Tibial nerve (tissue), 4 donors: ENCODE measurements around the gene DSN1. TPM values are rescaled to one million over a fixed set of nuclear protein-coding genes. Genes with fewer than 3 reads are reported as not detected.

Source experiments
- DNase-seq, 2 donors: peaks; one replicate each; pipeline ENCODE4 v3.0.0-alpha.2; 2019; ENCODE audit warnings: low spot score in 2 of 2
- H3K27ac ChIP-seq, 4 donors: fragments of 200-600 bp; sonication (generic) in 3 of 4; one replicate each; pipeline ENCODE4 v1.5.1; 2017 to 2019; ENCODE audit warnings: mild to moderate bottlenecking in 1 of 4
- H3K27me3 ChIP-seq, 2 donors: fragments of 200-600 bp; sonication (generic) in 1 of 2; one replicate each; pipeline versions ENCODE4 v1.5.1 to v1.6.0; 2017 to 2019
- H3K36me3 ChIP-seq, 3 donors: fragments of 200-600 bp; sonication (generic); one replicate each; pipeline ENCODE4 v1.5.1; 2018 to 2019
- H3K4me1 ChIP-seq, 4 donors: fragments of 200-600 bp; sonication (generic) in 3 of 4; one replicate each; pipeline ENCODE4 v1.5.1; 2017 to 2019
- H3K4me3 ChIP-seq, 4 donors: fragments of 200-600 bp; sonication (generic) in 3 of 4; one replicate each; pipeline ENCODE4 v1.5.1; 2017 to 2019; ENCODE audit warnings: mild to moderate bottlenecking in 1 of 4, moderate library complexity in 1 of 4
- H3K9me3 ChIP-seq, 4 donors: fragments of 200-600 bp; sonication (generic) in 3 of 4; one replicate each; pipeline ENCODE4 v1.5.1; 2017 to 2019
- CTCF ChIP-seq, 5 experiments: fragments of 200-600 bp in 3 of 5; fragments of 450-650 bp in 2 of 5; sonication (generic) in 3 of 5; IDR thresholded peaks; one replicate each; pipeline ENCODE4 v1.5.1; 2016 to 2019; ENCODE audit warnings: antibody characterized with exemption in 5 of 5, mild to moderate bottlenecking in 3 of 5, moderate library complexity in 2 of 5
- EP300 ChIP-seq, 2 donors: sonication (generic); formaldehyde crosslinking; IDR thresholded peaks; one replicate each; pipeline ENCODE4 v1.6.1; 2017; ENCODE audit warnings: antibody characterized with exemption in 2 of 2, mild to moderate bottlenecking in 1 of 2
- POLR2A ChIP-seq, 2 donors: fragments of 450-650 bp; IDR thresholded peaks; one replicate each; pipeline ENCODE4 v1.6.1; 2017; ENCODE audit warnings: antibody characterized with exemption in 2 of 2, mild to moderate bottlenecking in 2 of 2, moderate library complexity in 2 of 2
- WGBS, 2 donors: methylation state at CpG; one replicate each; pipeline ENCODE4 v1.1.5; 2018; 5-methylcytosine and 5-hydroxymethylcytosine counted together
- total RNA-seq, 4 donors: library from RNA; depleted of rRNA; stranded (reverse); fragments of >200 nt; gene quantifications; one replicate each; pipeline ENCODE4 v1.1.0, GENCODE V29; 2016

Gene DSN1
- total RNA-seq, 4 donors from 2014 or later, result 5.4 to 14.9 (median 8.6) TPM

- Histone ChIP-seq H3K4me3 (no peak overlapping the region), H3K27me3 (no peaks in the 10 kb centered on the region), H3K4me1 (no peaks in the 10 kb centered on the region), H3K9me3 (no peaks in the 10 kb centered on the region), H3K36me3 (no peaks in the 10 kb centered on the region), H3K27ac (no peak overlapping the region)
- DNase-seq, result no peak
- 61 to 67% methylated on average over 3 of the region's 3 CpGs for WGBS, 2 donors
- TF ChIP-seq CTCF (IDR thresholded peaks at IDR 0.05), result no peak
- TF ChIP-seq EP300 (IDR thresholded peaks at IDR 0.05), result no peak
- TF ChIP-seq POLR2A (IDR thresholded peaks at IDR 0.05), result no peak
Observed at GRCh38 chr20:36728986-36729385, 44.6 kb downstream of the DSN1 start.

GRCh38 chr20:36726168-36726567 lies 47.4 kb downstream of the DSN1 start:
- no peak overlapping the region for H3K27ac ChIP-seq
- H3K4me1 ChIP-seq, result no peaks in the 10 kb centered on the region
- TF ChIP-seq CTCF (IDR thresholded peaks at IDR 0.05), result no peak
- no peak for TF ChIP-seq EP300 (IDR thresholded peaks at IDR 0.05)
- no peak for TF ChIP-seq POLR2A (IDR thresholded peaks at IDR 0.05)
- WGBS, 2 donors, result 96 to 98% methylated on average over 3 of the region's 3 CpGs
- H3K4me3 ChIP-seq, result no peak overlapping the region
- peaks cover 0 to 2% (median 0%) of the 10 kb centered on the region in 3 donors for H3K36me3 ChIP-seq
- DNase-seq, result no peak
- H3K27me3 ChIP-seq, result no peaks in the 10 kb centered on the region
- H3K9me3 ChIP-seq, result no peaks in the 10 kb centered on the region

GRCh38 chr20:36720510-36720909 lies 53.1 kb downstream of the DSN1 start:
- H3K9me3 ChIP-seq, result no peaks in the 10 kb centered on the region
- no peaks in the 10 kb centered on the region for H3K27me3 ChIP-seq
- peaks cover 0 to 33% (median 0%) of the 10 kb centered on the region in 3 donors for H3K36me3 ChIP-seq
- WGBS, 2 donors, result 86 to 90% methylated on average over 3 of the region's 3 CpGs
- H3K27ac ChIP-seq, result no peak overlapping the region
- DNase-seq, result no peak
- no peak overlapping the region for H3K4me3 ChIP-seq
- no peaks in the 10 kb centered on the region for H3K4me1 ChIP-seq
- TF ChIP-seq EP300 (IDR thresholded peaks at IDR 0.05) (no peak), CTCF (IDR thresholded peaks at IDR 0.05) (no peak), POLR2A (IDR thresholded peaks at IDR 0.05) (no peak)

- Histone ChIP-seq H3K4me3 (no peak overlapping the region), H3K27me3 (no peaks in the 10 kb centered on the region), H3K9me3 (no peaks in the 10 kb centered on the region), H3K36me3 (peaks cover 0 to 33% (median 0%) of the 10 kb centered on the region in 3 donors), H3K27ac (no peak overlapping the region), H3K4me1 (no peaks in the 10 kb centered on the region)
- 75 to 81% methylated on average over 2 of the region's 2 CpGs for WGBS, 2 donors
- DNase-seq, result no peak
- TF ChIP-seq POLR2A (IDR thresholded peaks at IDR 0.05), result no peak
- no peak for TF ChIP-seq EP300 (IDR thresholded peaks at IDR 0.05)
- peak in 1 of 5 experiments; percentile 16 for TF ChIP-seq CTCF (IDR thresholded peaks at IDR 0.05)
Observed at GRCh38 chr20:36717657-36718056, 55.9 kb downstream of the DSN1 start.

- Histone ChIP-seq H3K9me3 (no peaks in the 10 kb centered on the region), H3K4me3 (no peak overlapping the region), H3K27ac (no peak overlapping the region), H3K36me3 (peaks cover 0 to 33% (median 0%) of the 10 kb centered on the region in 3 donors), H3K4me1 (no peaks in the 10 kb centered on the region), H3K27me3 (no peaks in the 10 kb centered on the region)
- no peak for DNase-seq
- TF ChIP-seq CTCF (IDR thresholded peaks at IDR 0.05) (no peak), EP300 (IDR thresholded peaks at IDR 0.05) (no peak), POLR2A (IDR thresholded peaks at IDR 0.05) (no peak)
- WGBS, 2 donors, result 81 to 84% methylated on average over 3 of the region's 3 CpGs
Observed at GRCh38 chr20:36717021-36717420, 56.5 kb downstream of the DSN1 start.
